ENCODE measurements around the gene TRNP1. TPM values are rescaled to one million over a fixed set of nuclear protein-coding genes. Genes with fewer than 3 reads are reported as not detected.

TRNP1 gene
- total RNA-seq, 1 donor from 2014 or later, result 22.7 TPM

- intact Hi-C loops (cut with DNase I), result no loop called here
- ATAC-seq, result no peak
- no peak for DNase-seq (ENCODE audit: low spot score)
Measured at GRCh38 chr1:27011976-27012563, 18.6 kb downstream of the TRNP1 start.

- intact Hi-C loops (cut with DNase I), result no loop called here
- DNase-seq (ENCODE audit: low spot score) (no peak), ATAC-seq (no peak)
Measured at GRCh38 chr1:27015260-27015659, 21.8 kb downstream of the TRNP1 start.

GRCh38 chr1:27016376-27016775 is 22.9 kb downstream of the TRNP1 start:
- intact Hi-C loops (cut with DNase I), result no loop called here
- DNase-seq (ENCODE audit: low spot score) (no peak), ATAC-seq (no peak)

- intact Hi-C loops (cut with DNase I), result no loop called here
Measured at GRCh38 chr1:27017207-27017606, 23.7 kb downstream of the TRNP1 start.

GRCh38 chr1:27018316-27018715 is 24.8 kb downstream of the TRNP1 start:
- ATAC-seq (no peak), DNase-seq (ENCODE audit: low spot score) (no peak)
- intact Hi-C loops (cut with DNase I), result no loop called here

More at GRCh38 chr1:27017207-27017606, 23.7 kb downstream of the TRNP1 start:
- DNase-seq (ENCODE audit: low spot score), result no peak
- ATAC-seq, result no peak

- DNase-seq (ENCODE audit: low spot score) (no peak), ATAC-seq (no peak)
- intact Hi-C loops (cut with DNase I), result no loop called here
Measured at GRCh38 chr1:27021354-27022031, 28.0 kb downstream of the TRNP1 start.

GRCh38 chr1:27025718-27026117 is 32.2 kb downstream of the TRNP1 start:
- ATAC-seq (no peak), DNase-seq (ENCODE audit: low spot score) (no peak)
- intact Hi-C loops (cut with DNase I), result no loop called here

GRCh38 chr1:27026621-27027574 is 33.4 kb downstream of the TRNP1 start:
- intact Hi-C loops (cut with DNase I), result no loop called here
- peak; percentile 88 for ATAC-seq
- peak; percentile 76 for DNase-seq (ENCODE audit: low spot score)

GRCh38 chr1:27027575-27028250 is 34.2 kb downstream of the TRNP1 start:
- DNase-seq (ENCODE audit: low spot score) (no peak), ATAC-seq (peak; percentile 60)
- intact Hi-C loops (cut with DNase I), result no loop called here

GRCh38 chr1:27029517-27029916 is 36.0 kb downstream of the TRNP1 start:
- DNase-seq (ENCODE audit: low spot score) (no peak), ATAC-seq (no peak)
- intact Hi-C loops (cut with DNase I), result no loop called here

GRCh38 chr1:27031235-27032118 is 38.0 kb downstream of the TRNP1 start:
- intact Hi-C loops (cut with DNase I), result no loop called here
- DNase-seq (ENCODE audit: low spot score), result peak; percentile 79
- peak; percentile 48 for ATAC-seq

- intact Hi-C loops (cut with DNase I), result no loop called here
Measured at GRCh38 chr1:27032119-27032461, 38.6 kb downstream of the TRNP1 start.

GRCh38 chr1:27033043-27033746 is 39.7 kb downstream of the TRNP1 start:
- intact Hi-C loops (cut with DNase I), result no loop called here
- ATAC-seq, result no peak
- no peak for DNase-seq (ENCODE audit: low spot score)

More at GRCh38 chr1:27032119-27032461, 38.6 kb downstream of the TRNP1 start:
- no peak for DNase-seq (ENCODE audit: low spot score)
- ATAC-seq, result no peak

- ATAC-seq (no peak), DNase-seq (ENCODE audit: low spot score) (no peak)
- intact Hi-C loops (cut with DNase I), result no loop called here
Measured at GRCh38 chr1:27035344-27035743, 41.9 kb downstream of the TRNP1 start.

- ATAC-seq (no peak), DNase-seq (ENCODE audit: low spot score) (no peak)
- intact Hi-C loops (cut with DNase I), result no loop called here
Measured at GRCh38 chr1:27036718-27037117, 43.2 kb downstream of the TRNP1 start.

- ATAC-seq (no peak), DNase-seq (ENCODE audit: low spot score) (no peak)
- intact Hi-C loops (cut with DNase I), result no loop called here
Measured at GRCh38 chr1:27037518-27037917, 44.0 kb downstream of the TRNP1 start.

- intact Hi-C loops (cut with DNase I), result no loop called here
- ATAC-seq (no peak), DNase-seq (ENCODE audit: low spot score) (no peak)
Measured at GRCh38 chr1:27038020-27038419, 44.5 kb downstream of the TRNP1 start.

- DNase-seq (ENCODE audit: low spot score), result no peak
Measured at GRCh38 chr1:27042670-27043069, 49.2 kb downstream of the TRNP1 start.

More at GRCh38 chr1:27042670-27043069, 49.2 kb downstream of the TRNP1 start:
- no peak for ATAC-seq
- intact Hi-C loops (cut with DNase I), result no loop called here

All from sciatic nerve (tissue), 2 donors.